Dendritic cell treated with granulocyte-macrophage colony-stimulating factor and Interleukin-4, amounts not matched to agents 40 ng/mL and 50 ng/mL, for 4 days (primary cell): ENCODE measurements around the gene GRIN3A.
A peak's percentile ranks its signal among the peaks of the same experiment; 100 is the strongest.

Experiments
- H3K27ac Mint-ChIP-seq: one replicate; pipeline ENCODE4 v1.8.0; 2022; ENCODE audit warnings: mild to moderate bottlenecking, mixed read lengths
- H3K27me3 Mint-ChIP-seq: one replicate; pipeline ENCODE4 v1.8.0; 2022; ENCODE audit warnings: mild to moderate bottlenecking, mixed read lengths
- H3K36me3 Mint-ChIP-seq: one replicate; pipeline ENCODE4 v1.8.0; 2022; ENCODE audit warnings: low read depth, mixed read lengths
- H3K4me1 Mint-ChIP-seq: one replicate; pipeline ENCODE4 v1.8.0; 2022; ENCODE audit warnings: low read depth, mixed read lengths
- H3K4me3 Mint-ChIP-seq: one replicate; pipeline ENCODE4 v1.8.0; 2022; ENCODE audit warnings: mild to moderate bottlenecking, moderate library complexity, mixed read lengths
- H3K9me3 Mint-ChIP-seq: one replicate; pipeline ENCODE4 v1.8.0; 2022; ENCODE audit warnings: mixed read lengths
- intact Hi-C: fragments of 100-400 bp; cut with micrococcal nuclease; formaldehyde crosslinking; loops from one replicate; pipeline ENCODE4 v1.15.0; 2022

GRIN3A gene

DNA sequence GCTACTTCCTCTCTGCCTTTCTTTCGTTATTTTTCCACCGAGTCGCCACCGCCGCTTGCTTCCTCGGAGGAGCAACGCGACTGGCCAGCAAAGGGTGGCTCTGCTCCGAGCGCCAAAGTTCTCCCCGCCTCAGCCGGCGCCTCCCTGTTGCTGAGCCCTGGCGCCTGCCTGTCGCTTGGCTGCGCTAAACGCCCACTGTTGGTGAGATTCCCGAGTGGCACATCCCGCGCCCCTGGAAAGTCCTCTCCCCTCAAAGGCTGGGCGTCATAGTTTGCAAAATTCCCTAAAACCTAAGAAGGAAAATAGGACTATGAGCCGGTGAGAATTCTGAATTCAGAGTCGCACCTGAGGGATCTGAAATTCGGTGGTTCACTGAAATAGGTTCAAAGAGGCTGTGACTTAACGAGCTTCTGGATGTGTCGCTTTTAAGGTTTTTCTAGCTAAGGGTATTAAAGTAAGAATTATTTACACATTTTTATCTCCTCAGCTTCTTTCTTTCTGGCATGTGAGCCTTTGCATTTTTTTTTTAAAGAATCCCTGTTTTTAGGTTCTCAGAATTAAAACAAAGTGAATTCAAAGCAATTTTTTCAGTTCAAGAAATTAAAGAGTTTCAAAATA, at the start of gene GRIN3A:
Gene GRIN3A, minus strand, starts transcription at position 82 of the 618 bp plus-strand sequence. CDS start 668 bp downstream, outside the sequence.
- Mint-ChIP-seq H3K4me1 (peaks cover 5% of the 10 kb centered on the region), H3K27ac (no peak within 1 kb of the TSS), H3K4me3 (peak within 1 kb of the TSS; percentile 57), H3K27me3 (peaks cover 51% of the 10 kb centered on the region), H3K9me3 (no peaks in the 10 kb centered on the region), H3K36me3 (no peaks in the 10 kb centered on the region)
- intact Hi-C loops: no loop called here

DNA sequence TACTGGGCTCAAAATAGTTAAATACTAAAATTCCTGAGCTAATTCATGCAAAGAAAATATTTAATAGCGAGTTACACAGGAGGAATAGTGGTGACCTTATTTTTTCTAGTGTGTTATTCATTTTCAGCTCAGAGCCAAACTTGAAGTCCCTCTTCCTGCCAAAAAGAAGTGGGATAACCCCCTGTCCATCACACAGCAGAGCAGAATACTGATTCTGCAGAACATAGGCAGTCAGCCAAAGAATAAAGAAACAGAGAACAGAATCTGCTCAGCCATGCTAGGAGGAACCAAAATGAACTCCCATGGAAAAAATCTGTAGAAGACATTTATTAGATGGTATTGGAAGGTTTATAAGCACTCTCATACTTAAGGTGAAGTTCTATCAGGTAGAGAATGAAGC, 49.4 kb upstream of the GRIN3A start:
- Mint-ChIP-seq H3K36me3 (no peaks in the 10 kb centered on the region), H3K4me3 (no peak overlapping the region), H3K4me1 (no peaks in the 10 kb centered on the region), H3K9me3 (no peaks in the 10 kb centered on the region), H3K27ac (no peak overlapping the region), H3K27me3 (no peaks in the 10 kb centered on the region)
- intact Hi-C loops: no loop called here

DNA sequence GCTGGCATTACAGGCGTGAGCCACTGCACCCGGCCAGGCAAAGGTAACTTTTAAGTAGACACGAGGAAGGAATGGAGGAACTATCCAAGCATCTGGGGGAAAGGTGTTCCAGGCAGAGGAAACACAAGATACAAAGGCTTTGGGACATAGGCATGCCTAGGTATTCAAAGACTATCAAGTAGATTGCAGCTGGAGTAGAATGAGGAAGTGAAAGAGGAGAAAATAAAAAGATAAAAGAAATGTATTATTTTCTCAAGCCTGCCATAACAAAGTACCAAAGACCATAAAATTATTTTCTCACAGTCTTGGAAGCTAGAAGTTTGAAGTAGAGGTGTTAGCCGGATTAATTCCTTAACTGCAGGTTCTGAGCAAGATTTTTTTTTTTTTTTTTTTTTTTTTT, 39.9 kb upstream of the GRIN3A start:
- no peaks in the 10 kb centered on the region for H3K36me3 Mint-ChIP-seq
- intact Hi-C loops: no loop called here
- no peaks in the 10 kb centered on the region for H3K9me3 Mint-ChIP-seq
- no peaks in the 10 kb centered on the region for H3K4me1 Mint-ChIP-seq
- H3K4me3 Mint-ChIP-seq: no peak overlapping the region
- H3K27ac Mint-ChIP-seq: no peak overlapping the region
- H3K27me3 Mint-ChIP-seq: no peaks in the 10 kb centered on the region

DNA sequence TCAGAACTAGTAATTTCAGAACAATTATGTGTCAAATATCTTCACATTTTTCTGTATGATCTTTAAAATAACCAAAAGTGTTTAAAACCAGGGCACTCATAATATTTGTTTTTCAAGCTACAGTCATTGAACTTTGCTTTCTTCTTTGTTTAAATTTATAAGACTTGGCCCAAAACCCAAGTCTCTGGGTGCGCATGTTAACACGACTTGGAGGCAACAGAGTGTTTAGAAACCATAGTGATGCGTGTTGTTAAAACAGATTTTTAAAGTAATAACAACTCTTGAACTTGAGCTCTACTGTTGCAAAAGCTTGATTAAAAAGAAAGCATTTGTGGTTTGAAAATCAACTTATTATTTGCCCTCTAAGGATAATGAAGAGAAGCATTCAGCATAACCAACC, 26.0 kb upstream of the GRIN3A start:
- Mint-ChIP-seq H3K36me3 (no peaks in the 10 kb centered on the region), H3K27ac (no peak overlapping the region), H3K27me3 (no peaks in the 10 kb centered on the region), H3K9me3 (no peaks in the 10 kb centered on the region), H3K4me1 (no peaks in the 10 kb centered on the region), H3K4me3 (no peak overlapping the region)
- intact Hi-C loops: no loop called here

DNA sequence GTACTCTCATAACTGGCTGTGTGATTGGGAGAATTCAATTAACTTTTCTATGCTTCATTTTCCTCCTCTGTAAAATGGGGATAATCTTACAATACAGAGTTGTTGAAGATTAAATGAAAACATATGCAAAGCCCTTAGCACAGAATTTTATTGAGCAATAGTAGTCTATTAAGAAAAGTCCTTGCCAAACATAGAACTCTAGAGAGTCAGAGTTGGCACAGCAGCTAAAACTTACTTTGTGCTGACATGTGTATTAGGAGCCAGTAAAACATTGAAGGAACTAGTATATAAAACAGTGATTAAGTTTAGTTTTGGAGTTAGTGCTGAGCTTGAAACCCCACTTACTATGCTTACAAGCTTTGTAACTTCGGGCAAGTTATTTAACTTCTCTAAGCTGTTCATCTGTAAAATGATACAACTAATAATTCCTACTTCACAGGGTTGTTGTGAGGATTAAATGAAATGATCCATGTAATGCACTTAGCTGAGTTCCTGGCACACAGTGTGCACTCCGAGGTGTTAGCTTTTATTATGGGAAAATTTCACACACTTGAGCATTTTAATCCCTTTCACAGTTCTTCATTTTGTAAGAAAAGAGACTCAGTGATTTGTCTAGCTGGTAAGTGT, 20.0 kb upstream of the GRIN3A start:
- H3K4me1 Mint-ChIP-seq: no peaks in the 10 kb centered on the region
- no peak overlapping the region for H3K27ac Mint-ChIP-seq
- H3K27me3 Mint-ChIP-seq: no peaks in the 10 kb centered on the region
- H3K36me3 Mint-ChIP-seq: no peaks in the 10 kb centered on the region
- H3K9me3 Mint-ChIP-seq: no peaks in the 10 kb centered on the region
- intact Hi-C loops: no loop called here
- no peak overlapping the region for H3K4me3 Mint-ChIP-seq

DNA sequence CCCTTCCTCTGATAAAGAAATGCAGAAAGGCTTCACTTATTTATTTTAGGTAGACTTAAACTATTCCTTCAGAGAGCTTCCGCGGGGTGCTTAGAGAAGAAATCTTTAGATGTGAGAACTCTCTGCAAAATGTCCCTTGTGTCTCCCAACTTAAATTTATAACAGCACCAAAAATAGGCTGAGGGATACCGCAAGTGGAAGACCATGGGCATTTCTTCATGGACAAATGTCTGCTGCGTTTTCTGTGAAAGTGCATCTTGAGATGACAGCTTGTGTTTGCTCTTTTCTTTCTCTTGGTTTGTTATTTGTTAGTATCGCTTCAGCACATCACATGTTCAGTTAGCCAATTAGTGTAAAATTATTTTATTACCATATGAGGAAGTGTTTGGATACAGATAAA, 15.3 kb upstream of the GRIN3A start:
- no peaks in the 10 kb centered on the region for H3K27me3 Mint-ChIP-seq
- H3K27ac Mint-ChIP-seq: no peak overlapping the region
- intact Hi-C loops: no loop called here

DNA sequence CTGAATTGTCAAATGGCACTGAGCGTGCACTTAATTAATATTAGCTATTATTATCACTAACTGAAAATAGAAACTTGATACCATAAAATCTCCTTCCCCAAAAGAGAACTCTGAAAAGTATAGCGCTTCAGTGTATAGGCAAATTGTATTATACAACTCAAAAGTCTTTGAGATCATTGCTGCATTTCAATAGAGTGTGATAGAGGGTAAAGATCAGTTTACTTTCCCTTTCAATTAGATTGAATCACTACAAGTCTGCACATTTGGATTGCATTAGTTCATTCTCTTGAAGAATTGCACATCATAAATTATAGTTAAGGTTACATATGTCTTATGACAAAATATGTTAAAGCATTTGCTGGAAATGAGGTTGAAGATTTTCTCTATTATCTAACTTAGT, 13.4 kb upstream of the GRIN3A start:
- no peaks in the 10 kb centered on the region for H3K9me3 Mint-ChIP-seq
- H3K36me3 Mint-ChIP-seq: no peaks in the 10 kb centered on the region
- H3K27ac Mint-ChIP-seq: no peak overlapping the region
- intact Hi-C loops: no loop called here
- no peaks in the 10 kb centered on the region for H3K4me1 Mint-ChIP-seq
- no peaks in the 10 kb centered on the region for H3K27me3 Mint-ChIP-seq
- no peak overlapping the region for H3K4me3 Mint-ChIP-seq

More for the DNA sequence above, 15.3 kb upstream of the GRIN3A start:
- no peaks in the 10 kb centered on the region for H3K4me1 Mint-ChIP-seq
- H3K36me3 Mint-ChIP-seq: no peaks in the 10 kb centered on the region
- H3K4me3 Mint-ChIP-seq: no peak overlapping the region
- no peaks in the 10 kb centered on the region for H3K9me3 Mint-ChIP-seq

DNA sequence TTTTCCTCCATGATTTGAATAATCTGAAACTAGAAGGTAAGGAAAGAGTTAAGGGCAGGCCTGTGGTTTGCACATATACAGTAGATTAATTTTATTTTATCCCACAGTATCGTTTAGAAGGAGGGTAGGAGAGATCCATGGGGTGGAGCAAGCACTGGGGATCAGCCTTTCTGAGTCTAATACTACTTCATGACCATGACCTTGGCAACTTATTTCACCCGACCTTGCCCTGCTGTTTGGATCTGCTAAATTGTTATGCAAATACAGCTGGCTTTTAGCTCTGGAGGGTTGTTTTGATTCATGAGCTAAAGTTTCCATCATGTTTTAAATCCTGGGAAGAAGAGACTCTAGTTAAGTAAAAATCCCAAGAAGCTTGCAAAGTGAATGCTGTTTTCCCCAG, 864 bp upstream of the GRIN3A start:
- Mint-ChIP-seq H3K27me3 (peaks cover 51% of the 10 kb centered on the region), H3K9me3 (no peaks in the 10 kb centered on the region), H3K27ac (no peak overlapping the region), H3K36me3 (no peaks in the 10 kb centered on the region), H3K4me3 (no peak overlapping the region), H3K4me1 (peaks cover 5% of the 10 kb centered on the region)
- intact Hi-C loops: no loop called here

DNA sequence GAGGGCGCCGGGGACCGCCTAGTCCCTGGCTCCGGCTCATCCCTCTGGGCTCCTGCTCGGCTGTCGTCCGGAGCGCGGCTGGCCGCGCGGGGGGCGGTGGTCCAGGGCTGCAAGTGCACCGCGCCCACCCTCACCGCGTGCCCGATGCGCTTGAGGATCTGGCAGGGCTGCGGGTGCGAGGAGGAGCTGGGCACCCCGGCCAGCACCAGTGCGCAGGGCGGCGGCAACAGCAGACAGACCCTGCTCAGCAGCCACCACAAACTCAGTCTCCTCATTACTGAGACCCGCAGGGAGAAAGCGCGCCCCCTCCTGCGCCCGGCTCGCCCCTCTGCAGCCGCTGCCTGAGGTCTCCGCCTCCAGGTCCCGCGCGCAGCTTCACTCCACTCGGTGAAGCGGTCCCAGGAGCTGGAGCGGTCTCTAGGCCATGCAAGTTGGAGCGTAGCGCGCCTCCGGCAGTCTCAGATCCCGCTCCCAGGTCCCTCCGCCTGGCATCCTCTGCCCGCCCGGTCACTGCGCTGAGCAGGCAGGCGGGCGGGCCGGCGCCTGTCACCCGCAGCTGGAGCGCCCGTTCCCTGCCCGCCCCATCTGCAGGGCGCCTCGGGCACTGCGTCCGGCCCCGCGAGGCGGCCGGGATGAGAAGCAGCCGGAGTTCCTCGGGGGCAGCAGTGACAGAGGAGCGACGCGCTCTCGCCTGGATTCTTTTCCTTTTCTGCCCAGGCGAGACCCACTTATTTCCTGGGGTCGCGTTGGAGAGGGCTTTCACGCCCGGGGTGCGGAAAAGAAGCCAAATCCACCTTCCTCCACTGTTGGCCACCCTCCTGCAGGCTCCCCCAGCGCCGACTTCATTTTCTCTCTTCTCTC, 512 bp downstream of the GRIN3A start:
- Mint-ChIP-seq H3K4me1 (peaks cover 5% of the 10 kb centered on the region), H3K9me3 (no peaks in the 10 kb centered on the region), H3K36me3 (no peaks in the 10 kb centered on the region), H3K27ac (no peak overlapping the region), H3K4me3 (peak overlapping the region; percentile 57), H3K27me3 (peaks cover 52% of the 10 kb centered on the region)
- intact Hi-C loops: no loop called here

DNA sequence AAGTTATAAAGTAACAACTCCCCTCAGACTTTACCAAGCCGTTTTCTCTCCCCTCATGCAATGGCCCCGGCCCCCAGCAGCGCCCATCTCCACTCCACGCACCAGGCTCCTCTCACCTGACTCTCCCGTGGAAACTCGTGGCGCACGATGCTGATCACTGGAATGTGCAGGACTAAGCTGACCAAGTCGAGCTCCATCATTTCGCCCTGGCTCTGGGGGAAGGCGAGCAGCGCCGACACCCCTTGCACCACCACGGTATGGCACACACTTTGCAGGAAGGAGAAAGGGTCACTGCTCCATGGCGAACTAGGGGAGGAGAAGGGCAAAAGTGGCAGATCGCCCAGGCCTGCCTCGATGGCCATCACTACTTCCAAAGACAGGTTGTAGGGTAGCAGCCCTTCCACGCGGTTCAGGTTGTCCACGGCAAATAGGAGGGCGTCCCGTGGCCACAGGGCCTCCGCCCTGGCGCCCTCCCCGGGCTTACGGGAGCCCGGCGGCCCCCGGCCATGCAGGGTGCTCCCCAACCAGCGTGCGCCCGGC, 1.2 kb downstream of the GRIN3A start:
- intact Hi-C loops: no loop called here
- no peak overlapping the region for H3K27ac Mint-ChIP-seq
- no peaks in the 10 kb centered on the region for H3K9me3 Mint-ChIP-seq
- H3K4me1 Mint-ChIP-seq: peaks cover 5% of the 10 kb centered on the region
- H3K36me3 Mint-ChIP-seq: no peaks in the 10 kb centered on the region
- no peak overlapping the region for H3K4me3 Mint-ChIP-seq
- H3K27me3 Mint-ChIP-seq: peaks cover 55% of the 10 kb centered on the region

DNA sequence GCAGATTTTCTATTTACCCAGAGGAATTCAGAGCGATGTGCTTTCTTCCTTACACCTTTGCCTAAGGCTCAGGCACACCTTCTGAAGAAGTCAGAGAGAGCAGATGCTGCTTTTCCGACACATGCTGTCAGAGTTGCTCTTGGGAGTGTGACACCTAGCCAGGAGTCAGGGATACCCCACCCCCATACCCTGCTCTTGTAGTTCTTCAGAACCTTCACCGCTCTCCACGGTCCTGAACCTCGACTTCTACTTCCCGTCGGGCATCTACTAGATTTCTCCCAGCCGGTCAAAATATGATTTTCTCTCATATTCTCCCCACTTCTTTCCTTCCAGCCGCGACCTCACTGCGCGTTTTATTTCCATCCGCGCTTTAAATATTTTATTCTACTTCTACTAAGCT, 1.7 kb downstream of the GRIN3A start:
- no peak overlapping the region for H3K4me3 Mint-ChIP-seq
- peaks cover 5% of the 10 kb centered on the region for H3K4me1 Mint-ChIP-seq
- H3K9me3 Mint-ChIP-seq: no peaks in the 10 kb centered on the region
- H3K36me3 Mint-ChIP-seq: no peaks in the 10 kb centered on the region
- intact Hi-C loops: no loop called here
- no peak overlapping the region for H3K27ac Mint-ChIP-seq
- H3K27me3 Mint-ChIP-seq: peaks cover 58% of the 10 kb centered on the region

DNA sequence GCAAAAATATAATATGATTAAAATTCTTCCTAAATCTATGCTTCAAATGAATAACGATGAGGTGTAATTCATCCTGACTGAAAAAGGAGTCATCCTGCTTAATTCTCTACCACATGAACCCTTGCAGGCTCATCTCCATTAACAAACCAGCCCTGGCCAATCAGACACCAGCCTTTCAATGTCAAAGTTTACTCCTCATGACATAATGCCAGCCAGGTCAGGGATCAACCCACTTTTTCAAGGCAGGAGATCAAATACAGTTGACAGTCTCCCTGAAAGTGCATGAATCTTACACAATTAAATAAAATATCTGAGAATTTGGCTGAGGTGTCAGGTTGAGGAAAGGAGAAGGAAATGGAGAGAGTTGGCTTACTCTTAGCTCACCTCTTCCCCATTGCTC, 7.0 kb downstream of the GRIN3A start:
- H3K36me3 Mint-ChIP-seq: no peaks in the 10 kb centered on the region

DNA sequence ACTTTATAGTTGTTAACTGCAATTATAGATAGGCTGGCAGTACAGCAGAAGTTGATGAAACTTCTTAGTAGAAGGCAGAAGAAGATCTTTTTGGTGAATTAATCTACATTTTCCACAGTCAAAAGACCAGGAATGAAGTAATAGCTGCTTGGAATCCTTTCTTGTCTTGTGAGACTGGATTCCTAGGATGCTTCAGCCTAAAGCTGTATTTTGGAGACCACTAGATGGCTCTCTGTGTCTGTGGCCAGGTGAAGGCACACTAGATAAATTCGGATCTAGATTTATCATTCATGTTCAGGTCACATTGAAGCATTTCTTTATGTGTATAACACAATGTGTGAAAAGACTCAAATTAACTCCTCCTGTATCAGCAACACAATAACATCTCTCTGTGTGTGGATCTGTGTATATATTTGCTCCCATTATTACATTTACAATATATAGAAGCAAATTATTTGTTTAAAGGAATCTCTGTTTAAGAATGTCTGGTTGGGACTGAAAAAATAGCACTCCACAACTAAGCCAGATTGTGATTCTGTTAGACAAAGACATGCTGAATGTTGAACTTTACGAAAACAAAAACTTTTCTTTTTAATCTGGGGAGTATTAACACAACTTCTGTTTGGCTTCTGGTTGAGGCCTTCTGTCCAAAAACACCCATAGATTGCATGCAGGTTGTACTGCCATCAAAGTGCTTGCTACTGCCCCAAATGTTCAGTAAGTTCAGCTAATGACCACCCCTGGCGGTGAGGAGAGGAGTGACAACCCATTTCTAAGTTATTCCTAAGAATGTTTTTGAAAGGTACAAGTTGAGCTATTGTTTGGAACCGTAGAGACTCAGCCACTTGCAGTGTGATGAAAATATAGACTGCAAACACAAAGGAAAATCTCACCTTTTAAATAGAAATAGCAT, 10.6 kb downstream of the GRIN3A start:
- no peaks in the 10 kb centered on the region for H3K36me3 Mint-ChIP-seq
- no peaks in the 10 kb centered on the region for H3K9me3 Mint-ChIP-seq
- H3K27ac Mint-ChIP-seq: no peak overlapping the region
- H3K4me3 Mint-ChIP-seq: no peak overlapping the region
- H3K4me1 Mint-ChIP-seq: no peaks in the 10 kb centered on the region
- intact Hi-C loops: loop anchor here (1.0 kb wide), 1 partner anchor 126 kb away; no protein-coding TSS in a partner anchor
- peaks cover 16% of the 10 kb centered on the region for H3K27me3 Mint-ChIP-seq

More for the DNA sequence above, 7.0 kb downstream of the GRIN3A start:
- H3K9me3 Mint-ChIP-seq: no peaks in the 10 kb centered on the region
- peaks cover 23% of the 10 kb centered on the region for H3K27me3 Mint-ChIP-seq
- no peaks in the 10 kb centered on the region for H3K4me1 Mint-ChIP-seq
- H3K27ac Mint-ChIP-seq: no peak overlapping the region
- intact Hi-C loops: no loop called here
- no peak overlapping the region for H3K4me3 Mint-ChIP-seq
